ENCODE measurements around the gene AZIN2. TPM values are rescaled to one million over a fixed set of nuclear protein-coding genes. Genes with fewer than 3 reads are reported as not detected.
A peak's percentile ranks its signal among the peaks of the same experiment; 100 is the strongest.

AZIN2 gene
- total and polyA plus RNA-seq, 10 of the 15 experiments (the other 5 are each of a cell fraction or from before 2014, with no cell fraction given): 0.02 to 0.85 (median 0.23) TPM

DNA sequence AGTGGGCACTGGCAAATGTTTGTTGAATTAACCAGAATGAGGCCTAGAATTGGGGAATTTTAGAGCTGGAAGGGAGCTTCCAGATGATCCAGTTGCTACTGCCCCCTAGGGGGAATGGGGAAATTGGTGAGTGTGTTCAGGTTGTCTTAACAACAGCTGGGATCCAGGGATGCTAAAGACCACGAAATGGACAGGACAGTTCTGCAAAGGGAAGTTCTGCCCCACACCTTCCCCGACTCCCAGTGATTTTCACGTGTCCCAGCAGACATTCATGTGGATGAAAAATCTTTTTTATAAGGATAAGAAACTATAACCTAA, 67.0 kb downstream of the AZIN2 start:
- no peaks in the 10 kb centered on the region for H3K9me3 ChIP-seq (replicated peaks; ENCODE audit: control insufficient read depth, insufficient read depth, low read length)
- no peaks in the 10 kb centered on the region for H4K20me1 ChIP-seq (ENCODE audit: control insufficient read depth, insufficient read depth)
- no peak overlapping the region for H3K27ac ChIP-seq (ENCODE audit: control insufficient read depth, insufficient read depth)
- ChIA-PET RAD21 (ENCODE audit: unreplicated experiment) (no interaction called here), SMC1A (ENCODE audit: uncharacterized antibody, unreplicated experiment) (interaction anchor here (0.6 kb wide), 1 partner anchor 25 kb away, joined by 5 read pairs; no protein-coding TSS in a partner anchor), POLR2A (no interaction called here), CTCF (interaction anchor here (0.8 to 1.2 kb wide), 6 partner anchors 9 to 216 kb away, joined by 3 to 5 read pairs (median 3); no protein-coding TSS in a partner anchor)
- H3K4me3 ChIP-seq: no peak overlapping the region
- TF ChIP-seq PML (IDR thresholded peaks at IDR 0.05; ENCODE audit: low read length) (no peak), BCLAF1 (IDR thresholded peaks at IDR 0.05) (no peak), ETV6 (conservative IDR thresholded peaks at IDR 0.05 in 1 of 2, IDR thresholded peaks at IDR 0.05 in 1 of 2; ENCODE audit: borderline replicate concordance in 1 of 2, low read depth in 1 of 2) (no peak), MXI1 (IDR thresholded peaks at IDR 0.05; ENCODE audit: low read depth, low read length) (no peak), PRDM15 (CRISPR knock-in tag; IDR thresholded peaks at IDR 0.05) (no peak), CTCF (IDR thresholded peaks at IDR 0.05 in 2 of 3, conservative IDR thresholded peaks at IDR 0.05 in 1 of 3; ENCODE audit: control insufficient read depth in 2 of 3, extremely low read depth in 1 of 3, insufficient read depth in 1 of 3, low read depth in 3 of 3, low read length in 3 of 3) (peak; percentile 40 to 47 (median 46); a peak in 5 of 6 replicates), RAD21 (IDR thresholded peaks at IDR 0.05; ENCODE audit: insufficient read depth, low read depth, low read length) (peak; percentile 49; the same call in 1 of the 2 replicates), NFYA (IDR thresholded peaks at IDR 0.05; ENCODE audit: borderline replicate concordance, low read depth, low read length) (no peak)
- FAIRE-seq (no peak), DNase-seq (ENCODE audit: low read depth, low spot score) (no peak), ATAC-seq (no peak)
- intact Hi-C loops (cut with micrococcal nuclease; ENCODE audit: unreplicated experiment) (no loop called here), in situ Hi-C loops (cut with MboI) (no loop called here)
- H3K79me2 ChIP-seq (ENCODE audit: control insufficient read depth, insufficient read depth, low read length): no peaks in the 10 kb centered on the region
- no peaks in the 10 kb centered on the region for H3K4me1 ChIP-seq (ENCODE audit: control insufficient read depth, insufficient read depth, low read length)
- no TSS peak for BruUV-seq (replicated peaks)
- H2AFZ ChIP-seq (ENCODE audit: control insufficient read depth, low read depth, low read length): no peak overlapping the region
- H3K36me3 ChIP-seq (ENCODE audit: control insufficient read depth in 2 of 2, insufficient read depth in 2 of 2, low read length in 1 of 2): no peaks in the 10 kb centered on the region; a peak in 1 of 4 replicates
- no peak overlapping the region for H3K4me2 ChIP-seq (ENCODE audit: control insufficient read depth, insufficient read depth)
- H3K9ac ChIP-seq (ENCODE audit: control insufficient read depth, insufficient read depth, low read length): no peak overlapping the region
- WGBS (ENCODE audit: insufficient coverage, insufficient replicate concordance, low lambda C conversion rate, missing lambda C conversion rate): 43% methylated on average over 3 of the region's 3 CpGs
- H3K27me3 ChIP-seq (replicated peaks in 1 of 2; ENCODE audit: control insufficient read depth in 2 of 2, insufficient read depth in 2 of 2, low read length in 1 of 2): no peaks in the 10 kb centered on the region
